Activated T-cell treated with anti-CD3 and anti-CD28 coated beads for 4 hours (primary cell): ENCODE data around the gene USH1C.

Experiments
- DNase-seq: peaks from one replicate; pipeline ENCODE4 v3.0.0-alpha.2; 2020

Gene USH1C

GRCh38 chr11:17568944-17569343 is 24.7 kb upstream of the USH1C start:
- no peak for DNase-seq

GRCh38 chr11:17564687-17565042 is 20.4 kb upstream of the USH1C start:
- DNase-seq = no peak

- no peak for DNase-seq
Measured at GRCh38 chr11:17563961-17564686, 19.9 kb upstream of the USH1C start.

GRCh38 chr11:17563231-17563646 is 19.0 kb upstream of the USH1C start:
- no peak for DNase-seq

- no peak for DNase-seq
Measured at GRCh38 chr11:17561526-17561925, 17.3 kb upstream of the USH1C start.

- DNase-seq = no peak
Measured at GRCh38 chr11:17561111-17561415, 16.8 kb upstream of the USH1C start.

- DNase-seq = no peak
Measured at GRCh38 chr11:17560281-17561110, 16.3 kb upstream of the USH1C start.

- no peak for DNase-seq
Measured at GRCh38 chr11:17559341-17560087, 15.3 kb upstream of the USH1C start.

- DNase-seq = no peak
Measured at GRCh38 chr11:17558916-17559315, 14.7 kb upstream of the USH1C start.

GRCh38 chr11:17558025-17558780 is 14.0 kb upstream of the USH1C start:
- no peak for DNase-seq

GRCh38 chr11:17556999-17557398 is 12.8 kb upstream of the USH1C start:
- DNase-seq = no peak

- no peak for DNase-seq
Measured at GRCh38 chr11:17554487-17554886, 10.3 kb upstream of the USH1C start.

GRCh38 chr11:17553249-17553546 is 9.0 kb upstream of the USH1C start:
- DNase-seq = no peak

GRCh38 chr11:17552392-17553248 is 8.4 kb upstream of the USH1C start:
- DNase-seq = no peak

GRCh38 chr11:17552041-17552355 is 7.8 kb upstream of the USH1C start:
- DNase-seq = no peak

- DNase-seq = no peak
Measured at GRCh38 chr11:17551347-17552040, 7.3 kb upstream of the USH1C start.

- no peak for DNase-seq
Measured at GRCh38 chr11:17550450-17551346, 6.5 kb upstream of the USH1C start.

GRCh38 chr11:17548444-17548843 is 4.2 kb upstream of the USH1C start:
- no peak for DNase-seq

- DNase-seq = no peak
Measured at GRCh38 chr11:17547932-17548331, 3.7 kb upstream of the USH1C start.

- no peak for DNase-seq
Measured at GRCh38 chr11:17547051-17547577, 2.9 kb upstream of the USH1C start, which contains the start of gene OTOG. OTOG (plus strand) TSS chr11:17547259; CDS start chr11:17547373, 114 bp downstream.
